Measurements from ENCODE around the gene MRM1. TPM values are rescaled to one million over a fixed set of nuclear protein-coding genes. Genes with fewer than 3 reads are reported as not detected.

MRM1 gene
- total and polyA plus RNA-seq, 2 experiments from 2014 or later: 7.6 to 20.4 TPM

DNA sequence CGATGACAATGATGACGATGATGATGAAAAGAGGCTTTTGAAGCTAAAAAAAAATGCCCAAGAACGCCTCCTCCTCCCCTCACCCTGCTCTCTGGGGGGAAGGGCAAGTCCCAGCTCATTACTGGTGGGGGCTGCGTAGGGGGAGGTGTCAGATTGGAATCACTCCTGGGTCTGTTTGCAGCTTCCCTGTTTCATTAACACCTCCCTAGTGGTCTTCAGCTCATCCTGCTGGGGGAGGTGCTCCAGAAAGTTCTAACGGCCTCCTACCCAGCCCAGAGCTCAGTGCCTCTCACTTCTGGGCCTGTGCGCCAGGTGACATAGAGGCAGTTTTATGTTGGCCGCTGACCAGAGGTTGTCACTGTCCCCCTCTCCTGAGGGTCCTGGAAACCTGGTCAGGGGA, 12.7 kb downstream of the MRM1 start (continued):
- TF ChIP-seq, protein P1, sequence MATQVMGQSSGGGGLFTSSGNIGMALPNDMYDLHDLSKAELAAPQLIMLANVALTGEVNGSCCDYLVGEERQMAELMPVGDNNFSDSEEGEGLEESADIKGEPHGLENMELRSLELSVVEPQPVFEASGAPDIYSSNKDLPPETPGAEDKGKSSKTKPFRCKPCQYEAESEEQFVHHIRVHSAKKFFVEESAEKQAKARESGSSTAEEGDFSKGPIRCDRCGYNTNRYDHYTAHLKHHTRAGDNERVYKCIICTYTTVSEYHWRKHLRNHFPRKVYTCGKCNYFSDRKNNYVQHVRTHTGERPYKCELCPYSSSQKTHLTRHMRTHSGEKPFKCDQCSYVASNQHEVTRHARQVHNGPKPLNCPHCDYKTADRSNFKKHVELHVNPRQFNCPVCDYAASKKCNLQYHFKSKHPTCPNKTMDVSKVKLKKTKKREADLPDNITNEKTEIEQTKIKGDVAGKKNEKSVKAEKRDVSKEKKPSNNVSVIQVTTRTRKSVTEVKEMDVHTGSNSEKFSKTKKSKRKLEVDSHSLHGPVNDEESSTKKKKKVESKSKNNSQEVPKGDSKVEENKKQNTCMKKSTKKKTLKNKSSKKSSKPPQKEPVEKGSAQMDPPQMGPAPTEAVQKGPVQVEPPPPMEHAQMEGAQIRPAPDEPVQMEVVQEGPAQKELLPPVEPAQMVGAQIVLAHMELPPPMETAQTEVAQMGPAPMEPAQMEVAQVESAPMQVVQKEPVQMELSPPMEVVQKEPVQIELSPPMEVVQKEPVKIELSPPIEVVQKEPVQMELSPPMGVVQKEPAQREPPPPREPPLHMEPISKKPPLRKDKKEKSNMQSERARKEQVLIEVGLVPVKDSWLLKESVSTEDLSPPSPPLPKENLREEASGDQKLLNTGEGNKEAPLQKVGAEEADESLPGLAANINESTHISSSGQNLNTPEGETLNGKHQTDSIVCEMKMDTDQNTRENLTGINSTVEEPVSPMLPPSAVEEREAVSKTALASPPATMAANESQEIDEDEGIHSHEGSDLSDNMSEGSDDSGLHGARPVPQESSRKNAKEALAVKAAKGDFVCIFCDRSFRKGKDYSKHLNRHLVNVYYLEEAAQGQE (IDR thresholded peaks at IDR 0.05; ENCODE audit: unreplicated experiment): no peak
- TF ChIP-seq, protein P2, sequence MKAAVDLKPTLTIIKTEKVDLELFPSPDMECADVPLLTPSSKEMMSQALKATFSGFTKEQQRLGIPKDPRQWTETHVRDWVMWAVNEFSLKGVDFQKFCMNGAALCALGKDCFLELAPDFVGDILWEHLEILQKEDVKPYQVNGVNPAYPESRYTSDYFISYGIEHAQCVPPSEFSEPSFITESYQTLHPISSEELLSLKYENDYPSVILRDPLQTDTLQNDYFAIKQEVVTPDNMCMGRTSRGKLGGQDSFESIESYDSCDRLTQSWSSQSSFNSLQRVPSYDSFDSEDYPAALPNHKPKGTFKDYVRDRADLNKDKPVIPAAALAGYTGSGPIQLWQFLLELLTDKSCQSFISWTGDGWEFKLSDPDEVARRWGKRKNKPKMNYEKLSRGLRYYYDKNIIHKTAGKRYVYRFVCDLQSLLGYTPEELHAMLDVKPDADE (IDR thresholded peaks at IDR 0.05): no peak
- no peak for TF ChIP-seq JUNB (IDR thresholded peaks at IDR 0.05; ENCODE audit: unreplicated experiment)

DNA sequence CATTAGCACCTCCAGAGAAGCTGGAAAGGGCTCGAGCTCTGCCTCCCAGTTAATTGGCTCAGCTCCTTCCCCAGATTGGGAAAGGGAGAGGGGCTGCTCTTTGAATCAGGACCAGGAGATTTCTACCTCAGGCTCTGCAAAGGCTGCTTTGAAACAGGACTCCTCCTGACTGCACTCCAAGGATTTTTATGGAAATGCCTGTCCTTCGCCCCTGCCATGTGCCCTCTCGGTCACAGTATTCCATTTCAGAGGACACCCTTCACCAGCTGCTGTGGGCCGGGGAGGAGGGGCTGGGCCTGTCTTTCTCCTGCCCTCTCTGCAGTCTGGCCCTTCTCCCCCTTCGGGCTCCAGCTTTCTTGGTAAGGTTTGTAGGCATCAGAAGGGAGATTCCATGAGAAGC, 13.6 kb downstream of the MRM1 start:
- Mint-ChIP-seq H3K27me3 (ENCODE audit: insufficient read depth, low read depth, poor library complexity) (peaks cover 17% of the 10 kb centered on the region), H3K9me3 (no peaks in the 10 kb centered on the region; the same call in 2 of the 3 replicates), H3K27ac (no peak overlapping the region), H3K4me3 (no peak overlapping the region; the same call in 2 of the 3 replicates), H3K36me3 (ENCODE audit: low read depth) (peaks cover 9% of the 10 kb centered on the region; the same call in 2 of the 3 replicates), H3K4me1 (peaks cover 32% of the 10 kb centered on the region)
- Histone ChIP-seq H3K9me2 (ENCODE audit: insufficient read depth) (no peaks in the 10 kb centered on the region), H3K4me1 (ENCODE audit: insufficient read depth) (peaks cover 24% of the 10 kb centered on the region), H2AFZ (no peak overlapping the region), H3K27ac (ENCODE audit: low read depth) (no peak overlapping the region), H3K27me3 (ENCODE audit: insufficient read depth) (no peaks in the 10 kb centered on the region), H3K36me3 (ENCODE audit: insufficient read depth) (no peaks in the 10 kb centered on the region), H3K79me2 (replicated peaks; ENCODE audit: insufficient read depth) (no peaks in the 10 kb centered on the region), H3K4me3 (no peak overlapping the region), H4K20me1 (replicated peaks; ENCODE audit: insufficient read depth) (0 out of 2 replicates have a peak, but pooled peaks cover 3% of the 10 kb centered on the region), H3F3A (replicated peaks; ENCODE audit: low read depth) (no peaks in the 10 kb centered on the region; the same call in 1 of the 2 replicates), H3K4me2 (0 out of 2 replicates have a peak overlapping the region, but pooled peaks have one; percentile 27)
- ATAC-seq (peak; percentile 46), DNase-seq (ENCODE audit: low spot score) (no peak)
- TF ChIP-seq EZH2phosphoT487 (IDR thresholded peaks at IDR 0.05; ENCODE audit: unreplicated experiment) (no peak), POLR2AphosphoS5 (IDR thresholded peaks at IDR 0.05; ENCODE audit: low read depth) (no peak), EZH2 (IDR thresholded peaks at IDR 0.05; ENCODE audit: low read depth, unreplicated experiment) (no peak), ZNF331 (CRISPR knock-in tag; IDR thresholded peaks at IDR 0.05; ENCODE audit: low read depth) (no peak)
- TF ChIP-seq, protein P3, sequence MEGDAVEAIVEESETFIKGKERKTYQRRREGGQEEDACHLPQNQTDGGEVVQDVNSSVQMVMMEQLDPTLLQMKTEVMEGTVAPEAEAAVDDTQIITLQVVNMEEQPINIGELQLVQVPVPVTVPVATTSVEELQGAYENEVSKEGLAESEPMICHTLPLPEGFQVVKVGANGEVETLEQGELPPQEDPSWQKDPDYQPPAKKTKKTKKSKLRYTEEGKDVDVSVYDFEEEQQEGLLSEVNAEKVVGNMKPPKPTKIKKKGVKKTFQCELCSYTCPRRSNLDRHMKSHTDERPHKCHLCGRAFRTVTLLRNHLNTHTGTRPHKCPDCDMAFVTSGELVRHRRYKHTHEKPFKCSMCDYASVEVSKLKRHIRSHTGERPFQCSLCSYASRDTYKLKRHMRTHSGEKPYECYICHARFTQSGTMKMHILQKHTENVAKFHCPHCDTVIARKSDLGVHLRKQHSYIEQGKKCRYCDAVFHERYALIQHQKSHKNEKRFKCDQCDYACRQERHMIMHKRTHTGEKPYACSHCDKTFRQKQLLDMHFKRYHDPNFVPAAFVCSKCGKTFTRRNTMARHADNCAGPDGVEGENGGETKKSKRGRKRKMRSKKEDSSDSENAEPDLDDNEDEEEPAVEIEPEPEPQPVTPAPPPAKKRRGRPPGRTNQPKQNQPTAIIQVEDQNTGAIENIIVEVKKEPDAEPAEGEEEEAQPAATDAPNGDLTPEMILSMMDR (conservative IDR thresholded peaks at IDR 0.05; ENCODE audit: low read depth in 2 of 2): no peak
- TF ChIP-seq, protein P2 (IDR thresholded peaks at IDR 0.05): no peak
- TF ChIP-seq, protein P4, sequence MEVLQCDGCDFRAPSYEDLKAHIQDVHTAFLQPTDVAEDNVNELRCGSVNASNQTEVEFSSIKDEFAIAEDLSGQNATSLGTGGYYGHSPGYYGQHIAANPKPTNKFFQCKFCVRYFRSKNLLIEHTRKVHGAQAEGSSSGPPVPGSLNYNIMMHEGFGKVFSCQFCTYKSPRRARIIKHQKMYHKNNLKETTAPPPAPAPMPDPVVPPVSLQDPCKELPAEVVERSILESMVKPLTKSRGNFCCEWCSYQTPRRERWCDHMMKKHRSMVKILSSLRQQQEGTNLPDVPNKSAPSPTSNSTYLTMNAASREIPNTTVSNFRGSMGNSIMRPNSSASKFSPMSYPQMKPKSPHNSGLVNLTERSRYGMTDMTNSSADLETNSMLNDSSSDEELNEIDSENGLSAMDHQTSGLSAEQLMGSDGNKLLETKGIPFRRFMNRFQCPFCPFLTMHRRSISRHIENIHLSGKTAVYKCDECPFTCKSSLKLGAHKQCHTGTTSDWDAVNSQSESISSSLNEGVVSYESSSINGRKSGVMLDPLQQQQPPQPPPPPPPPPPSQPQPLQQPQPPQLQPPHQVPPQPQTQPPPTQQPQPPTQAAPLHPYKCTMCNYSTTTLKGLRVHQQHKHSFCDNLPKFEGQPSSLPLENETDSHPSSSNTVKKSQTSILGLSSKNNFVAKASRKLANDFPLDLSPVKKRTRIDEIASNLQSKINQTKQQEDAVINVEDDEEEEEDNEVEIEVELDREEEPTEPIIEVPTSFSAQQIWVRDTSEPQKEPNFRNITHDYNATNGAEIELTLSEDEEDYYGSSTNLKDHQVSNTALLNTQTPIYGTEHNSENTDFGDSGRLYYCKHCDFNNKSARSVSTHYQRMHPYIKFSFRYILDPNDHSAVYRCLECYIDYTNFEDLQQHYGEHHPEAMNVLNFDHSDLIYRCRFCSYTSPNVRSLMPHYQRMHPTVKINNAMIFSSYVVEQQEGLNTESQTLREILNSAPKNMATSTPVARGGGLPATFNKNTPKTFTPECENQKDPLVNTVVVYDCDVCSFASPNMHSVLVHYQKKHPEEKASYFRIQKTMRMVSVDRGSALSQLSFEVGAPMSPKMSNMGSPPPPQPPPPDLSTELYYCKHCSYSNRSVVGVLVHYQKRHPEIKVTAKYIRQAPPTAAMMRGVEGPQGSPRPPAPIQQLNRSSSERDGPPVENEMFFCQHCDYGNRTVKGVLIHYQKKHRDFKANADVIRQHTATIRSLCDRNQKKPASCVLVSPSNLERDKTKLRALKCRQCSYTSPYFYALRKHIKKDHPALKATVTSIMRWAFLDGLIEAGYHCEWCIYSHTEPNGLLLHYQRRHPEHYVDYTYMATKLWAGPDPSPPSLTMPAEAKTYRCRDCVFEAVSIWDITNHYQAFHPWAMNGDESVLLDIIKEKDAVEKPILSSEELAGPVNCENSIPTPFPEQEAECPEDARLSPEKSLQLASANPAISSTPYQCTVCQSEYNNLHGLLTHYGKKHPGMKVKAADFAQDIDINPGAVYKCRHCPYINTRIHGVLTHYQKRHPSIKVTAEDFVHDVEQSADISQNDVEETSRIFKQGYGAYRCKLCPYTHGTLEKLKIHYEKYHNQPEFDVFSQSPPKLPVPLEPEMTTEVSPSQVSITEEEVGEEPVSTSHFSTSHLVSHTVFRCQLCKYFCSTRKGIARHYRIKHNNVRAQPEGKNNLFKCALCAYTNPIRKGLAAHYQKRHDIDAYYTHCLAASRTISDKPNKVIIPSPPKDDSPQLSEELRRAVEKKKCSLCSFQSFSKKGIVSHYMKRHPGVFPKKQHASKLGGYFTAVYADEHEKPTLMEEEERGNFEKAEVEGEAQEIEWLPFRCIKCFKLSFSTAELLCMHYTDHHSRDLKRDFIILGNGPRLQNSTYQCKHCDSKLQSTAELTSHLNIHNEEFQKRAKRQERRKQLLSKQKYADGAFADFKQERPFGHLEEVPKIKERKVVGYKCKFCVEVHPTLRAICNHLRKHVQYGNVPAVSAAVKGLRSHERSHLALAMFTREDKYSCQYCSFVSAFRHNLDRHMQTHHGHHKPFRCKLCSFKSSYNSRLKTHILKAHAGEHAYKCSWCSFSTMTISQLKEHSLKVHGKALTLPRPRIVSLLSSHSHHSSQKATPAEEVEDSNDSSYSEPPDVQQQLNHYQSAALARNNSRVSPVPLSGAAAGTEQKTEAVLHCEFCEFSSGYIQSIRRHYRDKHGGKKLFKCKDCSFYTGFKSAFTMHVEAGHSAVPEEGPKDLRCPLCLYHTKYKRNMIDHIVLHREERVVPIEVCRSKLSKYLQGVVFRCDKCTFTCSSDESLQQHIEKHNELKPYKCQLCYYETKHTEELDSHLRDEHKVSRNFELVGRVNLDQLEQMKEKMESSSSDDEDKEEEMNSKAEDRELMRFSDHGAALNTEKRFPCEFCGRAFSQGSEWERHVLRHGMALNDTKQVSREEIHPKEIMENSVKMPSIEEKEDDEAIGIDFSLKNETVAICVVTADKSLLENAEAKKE (CRISPR knock-in tag; IDR thresholded peaks at IDR 0.05): no peak
